GM18507 (cell line): ENCODE measurements around the gene METTL17.
A peak's percentile ranks its signal among the peaks of the same experiment; 100 is the strongest.
"Not testable (repeated sequence)": the region's sequence is repeated elsewhere in the genome, so short reads cannot be mapped to it uniquely, and the experiment has no call there.

ENCODE experiments used
- DNase-seq: peaks from one replicate; pipeline ENCODE4 v3.0.0; 2011; ENCODE audit warnings: low read depth; ENCODE audit not compliant: insufficient read length; ENCODE audit errors: extremely low spot score
- FAIRE-seq: peaks from 2 replicates; lab custom pipeline; 2011; peaks lifted over from hg19 to GRCh38; lab: Jason Lieb, UNC

METTL17 gene

GRCh38 chr14:20989787-20990600 is at the start of gene METTL17:
METTL17 (plus strand) TSS chr14:20989980; CDS start chr14:20990003, 23 bp downstream.
- peak; percentile 95 for FAIRE-seq
- DNase-seq: peak; percentile 81

DNA sequence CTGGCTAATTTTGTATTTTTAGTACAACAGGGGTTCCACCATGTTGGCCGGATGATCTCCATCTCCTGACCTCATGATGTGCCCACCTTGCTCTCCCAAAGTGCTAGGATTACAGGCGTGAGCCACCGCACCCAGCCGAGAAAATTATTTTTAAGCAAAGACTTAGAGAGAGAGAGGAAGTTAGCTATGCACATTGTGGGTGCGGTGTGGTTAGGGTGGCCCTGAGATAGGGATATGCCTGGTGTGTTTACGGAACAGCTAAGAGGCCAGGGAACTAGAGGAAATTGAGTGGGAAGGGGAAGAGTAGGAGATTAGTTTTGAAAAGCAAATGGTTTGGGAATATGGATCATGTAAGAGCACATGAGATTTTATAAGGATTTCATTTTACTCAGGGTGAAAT is 44.6 kb upstream of the METTL17 start:
- not testable (repeated sequence) for FAIRE-seq, DNase-seq

DNA sequence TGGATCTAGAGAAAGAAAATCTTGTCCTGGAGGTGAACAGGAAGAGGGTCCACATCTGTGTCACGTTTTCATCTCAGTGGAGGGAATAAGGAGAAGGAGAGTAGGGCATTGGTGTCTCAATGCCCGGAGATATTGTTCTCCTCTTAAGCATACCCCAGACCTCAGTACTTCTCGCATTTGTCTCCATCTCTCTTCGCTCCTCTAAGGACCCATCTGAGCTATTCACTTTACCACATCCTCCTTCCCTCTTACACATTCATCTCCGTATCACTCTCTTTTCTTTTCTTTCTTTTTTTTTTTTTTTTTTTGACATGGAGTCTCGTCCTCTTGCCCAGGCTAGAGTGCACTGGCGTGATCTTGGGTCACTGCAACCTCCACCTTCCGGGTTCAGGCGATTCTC is 43.1 kb upstream of the METTL17 start:
- not testable (repeated sequence) for FAIRE-seq, DNase-seq

- not testable (repeated sequence) for FAIRE-seq, DNase-seq
Measured at GRCh38 chr14:20954736-20955537, 34.8 kb upstream of the METTL17 start, which contains the start of gene RNASE2. RNASE2 (plus strand) TSS chr14:20955487; CDS start chr14:20955772, 285 bp downstream.

GRCh38 chr14:20955538-20955873 is 34.3 kb upstream of the METTL17 start:
- DNase-seq, FAIRE-seq: not testable (repeated sequence)

GRCh38 chr14:20956376-20956976 is 33.3 kb upstream of the METTL17 start:
- DNase-seq (no peak), FAIRE-seq (no peak)

DNA sequence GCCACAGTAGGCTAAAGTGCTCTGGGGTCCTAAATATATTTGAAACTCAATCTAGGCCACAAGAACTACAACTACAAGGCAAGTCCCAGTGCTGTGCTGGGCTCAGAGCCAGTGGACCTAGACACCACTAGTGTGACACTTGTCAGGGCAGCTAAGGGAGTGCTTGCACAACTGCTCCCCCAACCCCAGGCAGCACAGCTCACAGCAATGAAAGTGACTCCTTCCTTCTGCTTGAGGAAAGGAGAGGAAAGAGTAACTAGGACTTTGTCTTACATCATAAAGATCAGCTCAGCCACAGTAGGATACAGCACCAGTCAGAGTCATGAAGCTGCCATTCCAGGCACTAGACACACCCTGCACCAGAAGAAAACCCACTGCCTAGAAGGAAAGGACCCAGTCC is 30.8 kb upstream of the METTL17 start:
- not testable (repeated sequence) for FAIRE-seq

GRCh38 chr14:20969336-20969735 is 20.4 kb upstream of the METTL17 start:
- DNase-seq: no peak
- FAIRE-seq: no peak

More for the DNA sequence above, 30.8 kb upstream of the METTL17 start:
- DNase-seq: not testable (repeated sequence)

GRCh38 chr14:20970647-20970982 is 19.2 kb upstream of the METTL17 start:
- no peak for DNase-seq
- FAIRE-seq: no peak

- DNase-seq (peak; percentile 68), FAIRE-seq (peak; percentile 89)
Measured at GRCh38 chr14:20970983-20971704, 18.6 kb upstream of the METTL17 start.

- no peak for FAIRE-seq
- DNase-seq: no peak
Measured at GRCh38 chr14:20971705-20972021, 18.1 kb upstream of the METTL17 start.

GRCh38 chr14:20973501-20973900 is 16.3 kb upstream of the METTL17 start:
- no peak for FAIRE-seq
- DNase-seq: no peak

- no peak for FAIRE-seq
- no peak for DNase-seq
Measured at GRCh38 chr14:20976291-20976690, 13.5 kb upstream of the METTL17 start.

- DNase-seq (no peak), FAIRE-seq (no peak)
Measured at GRCh38 chr14:20978687-20979086, 11.1 kb upstream of the METTL17 start.

DNA sequence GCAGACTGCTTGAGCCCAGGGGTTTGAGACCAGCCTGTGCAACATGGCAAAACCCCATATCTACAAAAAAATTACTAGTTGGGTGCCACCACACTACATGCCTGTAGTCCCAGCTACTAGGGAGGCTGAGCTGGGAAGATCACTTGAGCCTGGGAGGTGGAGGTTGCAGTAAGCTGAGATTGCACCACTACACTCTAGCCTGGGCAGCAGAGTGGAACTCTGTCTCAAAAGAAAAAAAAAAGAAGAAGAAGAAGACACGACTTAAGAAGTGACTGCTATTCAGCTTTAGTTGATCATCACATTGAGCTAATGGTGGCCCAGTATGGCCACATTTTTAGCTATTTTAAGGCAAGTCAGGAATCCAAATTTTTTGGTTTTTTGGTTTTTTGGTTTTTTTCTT is 8.9 kb upstream of the METTL17 start:
- FAIRE-seq (no peak), DNase-seq (no peak)

DNA sequence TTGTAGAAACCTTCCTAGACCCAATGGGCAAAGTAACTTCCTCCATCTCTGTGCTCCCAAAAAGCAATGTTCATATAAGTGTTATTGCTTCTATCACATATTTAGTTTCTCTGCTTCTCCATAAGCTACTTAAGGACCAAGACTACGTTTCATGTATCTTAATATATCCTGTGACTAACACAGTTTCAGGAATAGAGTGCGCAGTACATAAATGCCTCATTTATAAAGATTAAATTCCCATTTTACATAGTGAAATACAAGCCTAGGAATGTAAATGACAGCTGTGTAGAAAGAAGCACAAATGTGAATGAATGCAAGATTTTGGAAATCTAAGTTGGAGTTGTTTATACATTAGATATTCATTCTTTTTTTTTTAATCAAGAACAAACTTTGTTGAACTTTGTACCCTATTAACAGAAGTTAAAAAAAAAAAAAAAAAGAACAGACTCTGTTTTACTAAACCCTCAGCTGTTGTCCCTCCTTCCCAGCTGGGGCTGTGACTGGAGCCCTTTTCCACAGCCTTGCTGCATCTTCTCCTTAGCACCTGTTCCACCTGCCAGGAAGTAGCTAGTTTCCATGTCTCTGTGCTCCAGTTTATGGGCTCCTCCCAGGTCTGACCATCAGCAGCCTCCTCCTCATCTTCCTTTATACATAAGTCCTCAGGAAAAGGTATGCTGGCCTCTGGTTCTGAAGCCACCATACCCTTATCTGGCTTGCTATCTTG is 7.0 kb upstream of the METTL17 start:
- FAIRE-seq (no peak), DNase-seq (no peak)

- DNase-seq, FAIRE-seq: not testable (repeated sequence)
Measured at GRCh38 chr14:20985650-20986049, 4.1 kb upstream of the METTL17 start.

DNA sequence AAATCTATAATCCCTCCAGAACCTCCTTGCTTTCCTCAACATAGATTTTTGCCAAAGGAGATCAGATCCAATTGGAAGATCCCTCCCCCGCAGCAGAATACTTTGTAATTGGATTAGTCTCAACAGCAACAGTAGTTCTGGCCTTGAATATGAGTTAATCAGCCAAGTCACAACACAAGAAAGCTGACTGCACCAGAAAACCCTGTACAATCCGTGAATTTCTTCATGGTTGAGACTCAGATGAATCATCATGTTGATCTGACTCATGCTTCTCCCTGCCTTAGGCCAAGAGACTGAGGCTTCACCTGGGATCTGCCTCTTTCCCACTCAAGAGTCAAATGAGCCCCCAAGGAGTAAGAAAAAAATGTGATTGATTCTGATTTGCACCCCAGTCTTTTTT is 3.0 kb upstream of the METTL17 start:
- FAIRE-seq: no peak
- no peak for DNase-seq
